Measurements from ENCODE around the gene ACSM3.

DNA sequence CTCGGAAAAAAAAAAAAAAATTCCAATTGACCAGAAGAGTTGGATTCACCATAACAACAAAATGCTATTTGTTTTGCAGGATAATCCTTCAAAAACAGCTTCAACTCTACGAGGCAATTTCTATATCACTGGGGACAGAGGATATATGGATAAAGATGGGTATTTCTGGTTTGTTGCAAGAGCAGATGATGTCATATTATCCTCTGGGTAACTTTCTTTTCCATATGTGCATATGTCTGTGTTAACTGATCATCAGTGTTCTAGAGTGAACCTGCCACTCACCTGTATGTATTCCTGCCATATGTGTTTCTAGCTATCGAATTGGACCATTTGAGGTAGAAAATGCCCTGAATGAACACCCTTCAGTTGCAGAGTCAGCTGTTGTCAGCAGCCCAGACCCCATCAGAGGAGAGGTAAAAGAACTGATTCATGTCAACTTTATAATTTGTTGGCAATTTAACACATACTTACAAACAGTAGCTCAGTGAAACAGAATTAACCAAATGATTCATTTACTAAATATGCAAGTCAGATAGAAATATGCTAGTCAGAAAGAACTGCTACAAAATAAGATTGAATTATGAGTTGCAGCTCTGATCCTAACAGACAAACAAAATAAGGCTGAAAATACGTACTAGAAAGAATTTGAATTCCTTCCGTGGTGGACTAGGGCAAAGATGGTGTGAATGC is 28.3 kb downstream of the ACSM3 start:
- TF ChIP-seq, protein P1, sequence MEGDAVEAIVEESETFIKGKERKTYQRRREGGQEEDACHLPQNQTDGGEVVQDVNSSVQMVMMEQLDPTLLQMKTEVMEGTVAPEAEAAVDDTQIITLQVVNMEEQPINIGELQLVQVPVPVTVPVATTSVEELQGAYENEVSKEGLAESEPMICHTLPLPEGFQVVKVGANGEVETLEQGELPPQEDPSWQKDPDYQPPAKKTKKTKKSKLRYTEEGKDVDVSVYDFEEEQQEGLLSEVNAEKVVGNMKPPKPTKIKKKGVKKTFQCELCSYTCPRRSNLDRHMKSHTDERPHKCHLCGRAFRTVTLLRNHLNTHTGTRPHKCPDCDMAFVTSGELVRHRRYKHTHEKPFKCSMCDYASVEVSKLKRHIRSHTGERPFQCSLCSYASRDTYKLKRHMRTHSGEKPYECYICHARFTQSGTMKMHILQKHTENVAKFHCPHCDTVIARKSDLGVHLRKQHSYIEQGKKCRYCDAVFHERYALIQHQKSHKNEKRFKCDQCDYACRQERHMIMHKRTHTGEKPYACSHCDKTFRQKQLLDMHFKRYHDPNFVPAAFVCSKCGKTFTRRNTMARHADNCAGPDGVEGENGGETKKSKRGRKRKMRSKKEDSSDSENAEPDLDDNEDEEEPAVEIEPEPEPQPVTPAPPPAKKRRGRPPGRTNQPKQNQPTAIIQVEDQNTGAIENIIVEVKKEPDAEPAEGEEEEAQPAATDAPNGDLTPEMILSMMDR (IDR thresholded peaks at IDR 0.05) = no peak
- no peak for TF ChIP-seq POLR2A (IDR thresholded peaks at IDR 0.05)
